KMS-11 (cell line): Measurements from ENCODE around the gene BRF1.

ENCODE experiments used
- H2AFZ ChIP-seq: fragments of 200-600 bp; sonication (generic); 2 replicates; pipeline ENCODE4 v1.6.1; 2016; ENCODE audit warnings: antibody characterized with exemption, mixed run types, low read depth
- H3K27ac ChIP-seq: fragments of 200-600 bp; sonication (generic); 2 replicates; pipeline ENCODE4 v1.6.1; 2016; ENCODE audit warnings: mild to moderate bottlenecking, mixed run types
- H3K27me3 ChIP-seq: fragments of 200-600 bp; sonication (generic); 2 replicates; pipeline ENCODE4 v1.6.1; 2017; ENCODE audit warnings: mild to moderate bottlenecking, low read depth, mixed run types, moderate library complexity; ENCODE audit not compliant: insufficient read depth
- H3K36me3 ChIP-seq: fragments of 200-600 bp; sonication (generic); 2 replicates; pipeline ENCODE4 v1.6.1; 2017; ENCODE audit warnings: mild to moderate bottlenecking, mixed run types; ENCODE audit not compliant: insufficient read depth
- H3K4me1 ChIP-seq: fragments of 200-600 bp; sonication (generic); 2 replicates; pipeline ENCODE4 v1.6.1; 2016; ENCODE audit warnings: mild to moderate bottlenecking, low read depth, mixed run types; ENCODE audit not compliant: poor library complexity, severe bottlenecking
- H3K4me2 ChIP-seq: fragments of 200-600 bp; sonication (generic); 2 replicates; pipeline ENCODE4 v1.7.0; 2016; ENCODE audit warnings: mild to moderate bottlenecking, mixed run types
- H3K4me3 ChIP-seq: fragments of 200-600 bp; sonication (generic); IDR thresholded peaks from 2 replicates; pipeline ENCODE4 v1.6.1; 2017; ENCODE audit warnings: low read depth, low read length, mixed read lengths; ENCODE audit not compliant: insufficient read depth
- H3K79me2 ChIP-seq: fragments of 200-600 bp; sonication (generic); 2 replicates; pipeline ENCODE4 v1.6.1; 2016; ENCODE audit warnings: low read depth, mixed run types; ENCODE audit not compliant: insufficient read depth
- H3K9ac ChIP-seq: fragments of 200-600 bp; sonication (generic); 2 replicates; pipeline ENCODE4 v1.6.1; 2016; ENCODE audit warnings: mild to moderate bottlenecking, mixed run types
- H4K20me1 ChIP-seq: fragments of 200-600 bp; sonication (generic); 2 replicates; pipeline ENCODE4 v1.6.1; 2016; ENCODE audit warnings: mild to moderate bottlenecking, mixed run types; ENCODE audit not compliant: insufficient read depth
- TF ChIP-seq, protein P1 (sequence below): fragments of 200-600 bp; sonication (generic); conservative IDR thresholded peaks from 2 replicates; pipeline ENCODE4 v1.6.1; 2017; ENCODE audit warnings: low read depth, mild to moderate bottlenecking, antibody characterized with exemption, low read length, moderate library complexity, mixed read lengths

Gene BRF1

DNA sequence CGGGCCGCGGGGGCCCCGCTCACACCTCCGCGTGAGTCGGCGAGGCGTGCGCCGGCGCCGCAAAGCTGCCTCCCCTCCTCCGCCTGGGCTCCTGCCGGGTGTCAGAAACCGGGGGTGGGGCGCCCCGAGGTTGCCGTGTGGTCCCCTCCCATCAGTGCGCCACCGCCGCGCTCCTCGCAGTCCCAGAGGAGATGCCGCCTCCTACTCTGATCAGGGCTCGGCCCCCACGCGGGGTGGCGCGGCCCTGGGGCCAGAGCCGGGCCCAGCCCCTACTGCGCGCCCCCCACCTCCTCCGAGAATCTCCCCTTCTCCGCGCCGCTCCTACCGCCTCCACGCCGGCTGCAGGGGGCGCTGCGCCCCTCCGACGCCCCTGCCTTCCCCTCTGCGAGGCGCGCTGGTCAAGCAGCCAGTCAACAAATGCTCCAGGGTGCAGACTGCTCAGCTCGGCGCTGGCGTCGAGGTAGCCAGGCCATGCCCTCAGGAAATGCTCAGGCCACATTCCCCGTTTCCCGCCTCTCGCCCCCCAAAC lies 131.8 kb downstream of the BRF1 start:
- no peak overlapping the region for H3K27ac ChIP-seq
- H3K4me1 ChIP-seq, result peaks cover 11% of the 10 kb centered on the region
- no peak overlapping the region for H3K4me3 ChIP-seq
- H3K36me3 ChIP-seq, result no peaks in the 10 kb centered on the region
- H3K79me2 ChIP-seq, result no peaks in the 10 kb centered on the region
- no peaks in the 10 kb centered on the region for H4K20me1 ChIP-seq
- TF ChIP-seq, protein P1, sequence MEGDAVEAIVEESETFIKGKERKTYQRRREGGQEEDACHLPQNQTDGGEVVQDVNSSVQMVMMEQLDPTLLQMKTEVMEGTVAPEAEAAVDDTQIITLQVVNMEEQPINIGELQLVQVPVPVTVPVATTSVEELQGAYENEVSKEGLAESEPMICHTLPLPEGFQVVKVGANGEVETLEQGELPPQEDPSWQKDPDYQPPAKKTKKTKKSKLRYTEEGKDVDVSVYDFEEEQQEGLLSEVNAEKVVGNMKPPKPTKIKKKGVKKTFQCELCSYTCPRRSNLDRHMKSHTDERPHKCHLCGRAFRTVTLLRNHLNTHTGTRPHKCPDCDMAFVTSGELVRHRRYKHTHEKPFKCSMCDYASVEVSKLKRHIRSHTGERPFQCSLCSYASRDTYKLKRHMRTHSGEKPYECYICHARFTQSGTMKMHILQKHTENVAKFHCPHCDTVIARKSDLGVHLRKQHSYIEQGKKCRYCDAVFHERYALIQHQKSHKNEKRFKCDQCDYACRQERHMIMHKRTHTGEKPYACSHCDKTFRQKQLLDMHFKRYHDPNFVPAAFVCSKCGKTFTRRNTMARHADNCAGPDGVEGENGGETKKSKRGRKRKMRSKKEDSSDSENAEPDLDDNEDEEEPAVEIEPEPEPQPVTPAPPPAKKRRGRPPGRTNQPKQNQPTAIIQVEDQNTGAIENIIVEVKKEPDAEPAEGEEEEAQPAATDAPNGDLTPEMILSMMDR, result peak; percentile 38; the same call in 1 of the 2 replicates
- no peak overlapping the region; the same call in 1 of the 2 replicates for H3K4me2 ChIP-seq
- no peak overlapping the region for H3K9ac ChIP-seq
- no peaks in the 10 kb centered on the region; the same call in 1 of the 2 replicates for H3K27me3 ChIP-seq
- peak overlapping the region; percentile 26; the same call in 1 of the 2 replicates for H2AFZ ChIP-seq

DNA sequence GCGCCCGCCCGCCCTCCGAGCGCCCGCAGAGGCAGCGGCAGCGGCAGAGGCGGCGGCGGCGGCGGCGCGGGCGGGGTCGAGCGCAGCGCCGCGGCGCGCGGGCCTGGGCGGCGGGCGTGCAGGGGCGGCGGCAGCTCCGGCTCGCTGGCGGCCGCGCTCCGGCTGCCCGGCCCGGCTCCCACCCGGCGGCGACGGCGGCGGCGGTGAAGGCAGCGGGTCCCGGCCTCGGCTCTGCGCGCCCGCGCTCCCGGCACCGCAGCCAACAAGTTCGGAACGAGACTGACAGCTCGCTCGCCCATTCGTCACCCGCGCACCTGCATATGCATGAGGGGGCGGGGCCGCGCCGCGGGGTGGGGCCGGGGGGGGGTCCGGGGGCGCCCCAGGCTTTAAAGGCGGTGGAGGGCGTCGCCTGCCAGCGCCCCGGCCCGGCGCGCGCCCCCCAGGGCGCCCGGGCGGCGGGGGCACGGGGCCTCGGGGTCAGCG lies 132.3 kb downstream of the BRF1 start, which contains the start of gene JAG2:
Gene JAG2, minus strand, starts transcription at position 281 of the 483 bp plus-strand sequence. CDS start 356 bp downstream, outside the sequence.
- Histone ChIP-seq H3K4me1 (peaks cover 11% of the 10 kb centered on the region), H2AFZ (peak within 1 kb of the TSS; percentile 26; the same call in 1 of the 2 replicates), H3K79me2 (no peaks in the 10 kb centered on the region)

DNA sequence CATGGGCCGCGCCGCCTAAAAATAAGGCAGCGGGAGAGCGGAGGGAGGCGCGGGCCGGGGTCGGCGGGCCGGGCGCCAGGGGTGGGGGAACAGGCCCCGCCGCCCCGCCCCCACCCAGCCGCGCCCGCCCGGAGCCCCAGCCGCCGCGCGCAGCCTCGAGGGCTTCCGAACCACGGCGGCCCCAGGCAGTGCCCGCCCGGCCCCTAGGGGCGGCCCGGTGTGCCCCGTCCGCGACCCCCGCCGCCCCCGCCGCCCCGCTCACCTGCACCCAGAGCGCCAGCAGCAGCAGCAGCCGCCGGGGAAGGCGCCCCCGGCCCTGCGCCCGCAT lies 132.7 kb downstream of the BRF1 start:
- no peaks in the 10 kb centered on the region for H3K36me3 ChIP-seq
- H3K9ac ChIP-seq, result no peak overlapping the region
- no peaks in the 10 kb centered on the region for H3K79me2 ChIP-seq
- no peak overlapping the region for H3K4me3 ChIP-seq
- peaks cover 11% of the 10 kb centered on the region for H3K4me1 ChIP-seq
- no peaks in the 10 kb centered on the region for H4K20me1 ChIP-seq
- H3K4me2 ChIP-seq, result no peak overlapping the region
- no peak overlapping the region for H2AFZ ChIP-seq
- TF ChIP-seq, protein P1, result no peak
- H3K27ac ChIP-seq, result no peak overlapping the region
- no peaks in the 10 kb centered on the region; the same call in 1 of the 2 replicates for H3K27me3 ChIP-seq

More for the DNA sequence above, 132.3 kb downstream of the BRF1 start, which contains the start of gene JAG2:
- TF ChIP-seq, protein P1, result no peak
- Histone ChIP-seq H3K9ac (no peak within 1 kb of the TSS), H4K20me1 (no peaks in the 10 kb centered on the region), H3K4me2 (no peak within 1 kb of the TSS; the same call in 1 of the 2 replicates), H3K27me3 (no peaks in the 10 kb centered on the region; the same call in 1 of the 2 replicates), H3K36me3 (no peaks in the 10 kb centered on the region), H3K27ac (no peak within 1 kb of the TSS), H3K4me3 (no peak within 1 kb of the TSS)

- no peak overlapping the region for H3K27ac ChIP-seq
Observed at GRCh38 chr14:105167303-105168092, 133.3 kb downstream of the BRF1 start.

More at GRCh38 chr14:105167303-105168092, 133.3 kb downstream of the BRF1 start:
- H3K9ac ChIP-seq, result no peak overlapping the region
- no peak overlapping the region for H3K4me3 ChIP-seq
- H3K79me2 ChIP-seq, result no peaks in the 10 kb centered on the region
- H3K36me3 ChIP-seq, result no peaks in the 10 kb centered on the region
- TF ChIP-seq, protein P1, result no peak
- no peak overlapping the region for H3K4me2 ChIP-seq
- H2AFZ ChIP-seq, result no peak overlapping the region
- H4K20me1 ChIP-seq, result no peaks in the 10 kb centered on the region
- peaks cover 11% of the 10 kb centered on the region for H3K4me1 ChIP-seq
- H3K27me3 ChIP-seq, result no peaks in the 10 kb centered on the region; the same call in 1 of the 2 replicates
